SU-DHL-6 (cell line): ENCODE data around the gene CAMK4.

Source experiments
- H2AFZ ChIP-seq: fragments of 200-600 bp; sonication (generic); 2 replicates; pipeline ENCODE4 v1.6.1; 2014; ENCODE audit warnings: low read depth, mild to moderate bottlenecking, moderate library complexity, mixed read lengths, antibody characterized with exemption, low read length; ENCODE audit not compliant: severe bottlenecking
- H3F3A ChIP-seq: fragments of 200-600 bp; shearing (Covaris generic); 2 replicates; pipeline ENCODE4 v1.6.0; 2016; ENCODE audit warnings: antibody characterized with exemption, mild to moderate bottlenecking; ENCODE audit not compliant: insufficient read depth
- H3K27ac ChIP-seq: fragments of 200-600 bp; sonication (generic); 2 replicates; pipeline ENCODE4 v1.5.1; 2016; ENCODE audit warnings: low read depth, mild to moderate bottlenecking, low read length, moderate library complexity, mixed read lengths
- H3K27me3 ChIP-seq: fragments of 200-600 bp; sonication (generic), shearing (Covaris generic); 2 replicates; pipeline ENCODE4 v1.6.0; 2014; ENCODE audit warnings: mild to moderate bottlenecking, low read length
- H3K36me3 ChIP-seq: fragments of 200-600 bp; sonication (generic); 2 replicates; pipeline ENCODE4 v1.6.1; 2014; ENCODE audit warnings: mild to moderate bottlenecking, low read length, mixed read lengths
- H3K4me2 ChIP-seq: fragments of 300-600, 200-600 bp; shearing (Covaris generic), sonication (generic); 2 replicates; pipeline ENCODE4 v1.6.0; 2014; ENCODE audit warnings: low read length, low read depth, mild to moderate bottlenecking; ENCODE audit not compliant: poor library complexity, severe bottlenecking
- H3K4me3 ChIP-seq: fragments of 200-600 bp; sonication (generic); 2 replicates; pipeline ENCODE4 v1.5.1; 2014; ENCODE audit warnings: antibody characterized with exemption, low read length, mild to moderate bottlenecking, mixed read lengths; ENCODE audit not compliant: insufficient read depth, poor library complexity, severe bottlenecking
- H3K79me2 ChIP-seq: fragments of 200-600 bp; sonication (generic); 2 replicates; pipeline ENCODE4 v1.6.1; 2014; ENCODE audit warnings: mild to moderate bottlenecking, low read length, moderate library complexity; ENCODE audit not compliant: insufficient read depth
- H3K9ac ChIP-seq: fragments of 200-600 bp; sonication (generic); 2 replicates; pipeline ENCODE4 v1.7.0; 2014; ENCODE audit warnings: mild to moderate bottlenecking, low read length
- H3K9me2 ChIP-seq: fragments of 200-600 bp; sonication (generic); replicated peaks from 2 replicates; pipeline ENCODE4 v1.6.1; 2014; ENCODE audit warnings: low read length; ENCODE audit not compliant: insufficient read depth
- H3K9me3 ChIP-seq: fragments of 200-600 bp; sonication (generic); 2 replicates; pipeline ENCODE4 v1.6.1; 2014; ENCODE audit warnings: low read length, mixed read lengths; ENCODE audit not compliant: insufficient read depth
- H4K20me1 ChIP-seq: fragments of 200-600 bp; sonication (generic); 2 replicates; pipeline ENCODE4 v1.6.1; 2014; ENCODE audit warnings: low read depth, mild to moderate bottlenecking, antibody characterized with exemption, low read length, moderate library complexity, mixed read lengths
- CTCF ChIP-seq: fragments of 200-600 bp; sonication (generic); IDR thresholded peaks from one replicate; pipeline ENCODE4 v1.5.1; 2017; ENCODE audit warnings: antibody characterized with exemption, mild to moderate bottlenecking, low read length, moderate library complexity; ENCODE audit not compliant: insufficient read depth, poor library complexity, severe bottlenecking
- EZH2phosphoT487 ChIP-seq: fragments of 200-600 bp; sonication (generic), shearing (Covaris generic); conservative IDR thresholded peaks from 2 replicates; pipeline ENCODE4 v1.6.1; 2018; ENCODE audit warnings: mild to moderate bottlenecking, antibody characterized with exemption, low read length, moderate library complexity, mixed read lengths

The CAMK4 gene

DNA sequence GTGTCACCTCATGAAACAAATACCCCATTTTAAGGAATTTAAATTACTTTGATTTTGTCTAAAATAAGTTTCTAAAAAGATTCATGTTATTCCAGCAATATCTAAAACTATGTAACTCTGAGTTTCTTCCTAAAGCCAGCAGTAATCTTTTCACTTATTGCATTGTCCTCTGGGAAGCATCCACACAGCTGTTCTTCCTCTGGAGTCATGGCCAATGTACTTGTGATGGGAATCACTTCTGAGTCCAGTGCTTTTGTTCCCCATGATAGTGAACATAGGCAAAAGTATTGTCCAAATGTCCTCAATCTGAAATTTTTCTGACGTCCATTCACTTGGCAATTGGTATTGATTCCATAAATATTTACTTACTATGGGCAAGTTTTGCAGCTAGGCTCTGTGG lies 163.2 kb downstream of the CAMK4 start:
- Histone ChIP-seq H3K36me3 (no peaks in the 10 kb centered on the region), H3F3A (no peaks in the 10 kb centered on the region)

GRCh38 chr5:111389390-111390082 lies 165.4 kb downstream of the CAMK4 start:
- TF ChIP-seq EZH2phosphoT487, result no peak
- no peak for TF ChIP-seq CTCF
- no peaks in the 10 kb centered on the region for H3K9me2 ChIP-seq
- H3K27ac ChIP-seq, result no peak overlapping the region
- H3K4me3 ChIP-seq, result no peak overlapping the region
- no peaks in the 10 kb centered on the region for H3K27me3 ChIP-seq
- H2AFZ ChIP-seq, result no peak overlapping the region
- H4K20me1 ChIP-seq, result no peaks in the 10 kb centered on the region
- no peaks in the 10 kb centered on the region for H3K9me3 ChIP-seq
- no peak overlapping the region for H3K9ac ChIP-seq
- H3K36me3 ChIP-seq, result no peaks in the 10 kb centered on the region
- no peaks in the 10 kb centered on the region for H3F3A ChIP-seq
- H3K79me2 ChIP-seq, result no peaks in the 10 kb centered on the region
- H3K4me2 ChIP-seq, result no peak overlapping the region

More for the DNA sequence above, 163.2 kb downstream of the CAMK4 start:
- Histone ChIP-seq H3K27ac (no peak overlapping the region), H3K79me2 (no peaks in the 10 kb centered on the region), H3K4me2 (no peak overlapping the region), H4K20me1 (no peaks in the 10 kb centered on the region), H3K9me2 (no peaks in the 10 kb centered on the region), H3K4me3 (no peak overlapping the region), H3K9me3 (no peaks in the 10 kb centered on the region), H3K27me3 (no peaks in the 10 kb centered on the region), H2AFZ (no peak overlapping the region), H3K9ac (no peak overlapping the region)
- TF ChIP-seq EZH2phosphoT487 (no peak), CTCF (no peak)

- H3K4me3 ChIP-seq, result no peak overlapping the region
- H3K9ac ChIP-seq, result no peak overlapping the region
- no peaks in the 10 kb centered on the region for H3K36me3 ChIP-seq
- no peaks in the 10 kb centered on the region for H3K27me3 ChIP-seq
- H3K9me2 ChIP-seq, result no peaks in the 10 kb centered on the region
- TF ChIP-seq CTCF, result no peak
- no peak for TF ChIP-seq EZH2phosphoT487
- H3F3A ChIP-seq, result no peaks in the 10 kb centered on the region
- no peak overlapping the region for H3K27ac ChIP-seq
- no peak overlapping the region for H3K4me2 ChIP-seq
- H4K20me1 ChIP-seq, result no peaks in the 10 kb centered on the region
- H3K9me3 ChIP-seq, result no peaks in the 10 kb centered on the region
- no peaks in the 10 kb centered on the region for H3K79me2 ChIP-seq
- no peak overlapping the region for H2AFZ ChIP-seq
These were observed 168.0 kb downstream of the CAMK4 start for GRCh38 chr5:111392181-111392580.
